ENCODE results near the gene PRRC2B.

GRCh38 chr9:131505012-131505411 lies 111.1 kb downstream of the PRRC2B start:
- TF ChIP-seq CTCF (IDR thresholded peaks at IDR 0.05), result no peak
- no peak for TF ChIP-seq POLR2A (IDR thresholded peaks at IDR 0.05)
